Activated T-helper 9 cell treated with anti-CD3 and anti-CD28 coated beads, Interleukin-2, amount 50 U/mL, for 16 hours (primary cell): ENCODE results near the gene GOLGA6L9.
A peak's percentile ranks its signal among the peaks of the same experiment; 100 is the strongest.
"Not testable (repeated sequence)": the region's sequence is repeated elsewhere in the genome, so short reads cannot be mapped to it uniquely, and the experiment has no call there.

Experiments
- DNase-seq: peaks from one replicate; pipeline ENCODE4 v3.0.0-alpha.2; 2020; ENCODE audit warnings: low read depth

Gene GOLGA6L9

GRCh38 chr15:82429693-82430092 is at the start of gene GOLGA6L9:
Gene GOLGA6L9, plus strand, starts transcription at chr15:82429816. Its CDS starts 264 bp downstream, at chr15:82430080.
- not testable (repeated sequence) for DNase-seq

GRCh38 chr15:82381330-82381955 is 48.2 kb upstream of the GOLGA6L9 start:
- not testable (repeated sequence) for DNase-seq

- DNase-seq: not testable (repeated sequence)
Measured at GRCh38 chr15:82387209-82387608, 42.4 kb upstream of the GOLGA6L9 start.

- not testable (repeated sequence) for DNase-seq
Measured at GRCh38 chr15:82390152-82390551, 39.5 kb upstream of the GOLGA6L9 start.

- DNase-seq: not testable (repeated sequence)
Measured at GRCh38 chr15:82392077-82392476, 37.5 kb upstream of the GOLGA6L9 start.

GRCh38 chr15:82393671-82394070 is 35.9 kb upstream of the GOLGA6L9 start:
- DNase-seq: no peak

GRCh38 chr15:82395788-82396187 is 33.8 kb upstream of the GOLGA6L9 start:
- not testable (repeated sequence) for DNase-seq

GRCh38 chr15:82397817-82398216 is 31.8 kb upstream of the GOLGA6L9 start:
- no peak for DNase-seq

GRCh38 chr15:82398785-82399184 is 30.8 kb upstream of the GOLGA6L9 start:
- no peak for DNase-seq

GRCh38 chr15:82399366-82400103 is 30.1 kb upstream of the GOLGA6L9 start:
- not testable (repeated sequence) for DNase-seq

- not testable (repeated sequence) for DNase-seq
Measured at GRCh38 chr15:82401918-82402317, 27.7 kb upstream of the GOLGA6L9 start.

- not testable (repeated sequence) for DNase-seq
Measured at GRCh38 chr15:82402341-82402740, 27.3 kb upstream of the GOLGA6L9 start.

GRCh38 chr15:82406211-82406610 is 23.4 kb upstream of the GOLGA6L9 start:
- DNase-seq: not testable (repeated sequence)

- DNase-seq: not testable (repeated sequence)
Measured at GRCh38 chr15:82410306-82410705, 19.3 kb upstream of the GOLGA6L9 start.

- DNase-seq: not testable (repeated sequence)
Measured at GRCh38 chr15:82411595-82411994, 18.0 kb upstream of the GOLGA6L9 start.

- not testable (repeated sequence) for DNase-seq
Measured at GRCh38 chr15:82414525-82415191, 15.0 kb upstream of the GOLGA6L9 start.

- DNase-seq: not testable (repeated sequence)
Measured at GRCh38 chr15:82420516-82420915, 9.1 kb upstream of the GOLGA6L9 start.

- DNase-seq: not testable (repeated sequence)
Measured at GRCh38 chr15:82420966-82421365, 8.7 kb upstream of the GOLGA6L9 start.

- DNase-seq: not testable (repeated sequence)
Measured at GRCh38 chr15:82427117-82427516, 2.5 kb upstream of the GOLGA6L9 start.

- peak; percentile 6 for DNase-seq
Measured at GRCh38 chr15:82445420-82445819, 15.8 kb downstream of the GOLGA6L9 start.

GRCh38 chr15:82457336-82457735 is 27.7 kb downstream of the GOLGA6L9 start:
- DNase-seq: not testable (repeated sequence)

- not testable (repeated sequence) for DNase-seq
Measured at GRCh38 chr15:82465629-82466028, 36.0 kb downstream of the GOLGA6L9 start.

GRCh38 chr15:82468205-82468604 is 38.6 kb downstream of the GOLGA6L9 start:
- not testable (repeated sequence) for DNase-seq
